Neural cell (in vitro differentiated cells): ENCODE measurements around the gene PTPRB. TPM values are rescaled to one million over a fixed set of nuclear protein-coding genes. Genes with fewer than 3 reads are reported as not detected.

Experiments
- H2AFZ ChIP-seq: fragments of 200-600, 300-800 bp; sonication (generic), shearing (Covaris generic); 2 replicates; pipeline ENCODE4 v1.6.0; 2014; ENCODE audit warnings: low read depth, mild to moderate bottlenecking, antibody characterized with exemption, low read length, moderate library complexity
- H3F3A ChIP-seq: fragments of 200-600 bp; shearing (Covaris generic); 2 replicates; pipeline ENCODE4 v1.6.1; 2016; ENCODE audit warnings: mild to moderate bottlenecking, moderate library complexity, mixed read lengths, antibody characterized with exemption, low read length; ENCODE audit not compliant: insufficient read depth, poor library complexity, severe bottlenecking
- H3K27ac ChIP-seq: fragments of 200-600, 300-800 bp; sonication (generic), shearing (Covaris generic); 2 replicates; pipeline ENCODE4 v1.5.1; 2014; ENCODE audit warnings: mild to moderate bottlenecking, low read length, moderate library complexity
- H3K27me3 ChIP-seq: fragments of 300-800, 200-600 bp; sonication (generic), shearing (Covaris generic); 2 replicates; pipeline ENCODE4 v1.6.0; 2014; ENCODE audit warnings: mild to moderate bottlenecking, low read depth, low read length, moderate library complexity; ENCODE audit not compliant: insufficient read depth
- H3K36me3 ChIP-seq: fragments of 300-800, 200-600 bp; sonication (generic), shearing (Covaris generic); 2 replicates; pipeline ENCODE4 v1.5.1; 2014; ENCODE audit warnings: mild to moderate bottlenecking, antibody characterized with exemption, low read length, moderate library complexity; ENCODE audit not compliant: insufficient read depth
- H3K4me2 ChIP-seq: fragments of 300-800, 200-600 bp; sonication (generic), shearing (Covaris generic); 2 replicates; pipeline ENCODE4 v1.6.0; 2014; ENCODE audit warnings: mild to moderate bottlenecking, low read length
- H3K4me3 ChIP-seq: fragments of 300-800, 200-600 bp; sonication (generic), shearing (Covaris generic); 2 replicates; pipeline ENCODE4 v1.5.1; 2014; ENCODE audit warnings: mild to moderate bottlenecking, low read length, moderate library complexity
- H3K79me2 ChIP-seq: fragments of 200-600 bp; shearing (Covaris generic); replicated peaks from 2 replicates; pipeline ENCODE4 v1.6.0; 2014; ENCODE audit warnings: mild to moderate bottlenecking, low read length, moderate library complexity; ENCODE audit not compliant: insufficient read depth
- H3K9ac ChIP-seq: fragments of 300-800, 200-600 bp; sonication (generic), shearing (Covaris generic); 2 replicates; pipeline ENCODE4 v1.6.1; 2016; ENCODE audit warnings: mild to moderate bottlenecking, low read length, mixed read lengths
- H3K9me2 ChIP-seq: fragments of 200-600 bp; shearing (Covaris generic); 2 replicates; pipeline ENCODE4 v1.6.1; 2016; ENCODE audit warnings: mild to moderate bottlenecking, low read length, mixed read lengths; ENCODE audit not compliant: insufficient read depth
- H3K9me3 ChIP-seq: fragments of 200-600, 300-800 bp; sonication (generic), shearing (Covaris generic); 2 replicates; pipeline ENCODE4 v1.6.1; 2016; ENCODE audit warnings: mild to moderate bottlenecking, mixed run types, low read length, moderate library complexity, mixed read lengths
- H4K20me1 ChIP-seq: fragments of 200-600 bp; shearing (Covaris generic); 2 replicates; pipeline ENCODE4 v1.6.1; 2016; ENCODE audit warnings: mild to moderate bottlenecking, mixed run types; ENCODE audit not compliant: insufficient read depth
- CTCF ChIP-seq: fragments of 450-650 bp; IDR thresholded peaks from 2 replicates; pipeline ENCODE4 v1.5.1; 2014; ENCODE audit warnings: antibody characterized with exemption, mild to moderate bottlenecking, moderate library complexity; ENCODE audit not compliant: poor library complexity, severe bottlenecking
- EP300 ChIP-seq: fragments of 450-650 bp; conservative IDR thresholded peaks from 2 replicates; pipeline ENCODE4 v1.6.1; 2014; ENCODE audit warnings: antibody characterized with exemption, mild to moderate bottlenecking, moderate library complexity; ENCODE audit not compliant: poor library complexity, severe bottlenecking
- EZH2 ChIP-seq: fragments of 200-600, 300-800 bp; shearing (Covaris generic), sonication (generic); IDR thresholded peaks from 2 replicates; pipeline ENCODE4 v1.6.1; 2014; ENCODE audit warnings: antibody characterized with exemption, low read length, borderline replicate concordance, mild to moderate bottlenecking; ENCODE audit not compliant: insufficient read depth, poor library complexity, severe bottlenecking
- MXI1 ChIP-seq: fragments of 450-650 bp; conservative IDR thresholded peaks from 2 replicates; pipeline ENCODE4 v1.6.1; 2014; ENCODE audit warnings: antibody characterized with exemption, mild to moderate bottlenecking; ENCODE audit not compliant: poor library complexity, severe bottlenecking
- POLR2AphosphoS5 ChIP-seq: IDR thresholded peaks from 2 replicates; pipeline ENCODE4 v1.6.1; 2012
- RAD21 ChIP-seq: fragments of 450-650 bp; conservative IDR thresholded peaks from 2 replicates; pipeline ENCODE4 v1.6.1; 2014; ENCODE audit warnings: antibody characterized with exemption, mild to moderate bottlenecking, moderate library complexity
- REST ChIP-seq: IDR thresholded peaks from 2 replicates; pipeline ENCODE4 v1.6.1; 2012; ENCODE audit warnings: borderline replicate concordance
- SMC3 ChIP-seq: fragments of 450-650 bp; conservative IDR thresholded peaks from 2 replicates; pipeline ENCODE4 v1.6.1; 2014; ENCODE audit warnings: antibody characterized with exemption, mild to moderate bottlenecking, moderate library complexity; ENCODE audit not compliant: poor library complexity
- TAF1 ChIP-seq: IDR thresholded peaks from 2 replicates; pipeline ENCODE4 v1.6.1; 2012; ENCODE audit warnings: low read depth
- polyA plus RNA-seq: library from polyadenylated mRNA; depleted of rRNA; stranded (reverse); fragments of >200 nt; gene quantifications from 2 replicates; pipeline ENCODE4 v1.2.3, GENCODE V29; 2014

Gene PTPRB
- polyA plus RNA-seq, 1 donor from 2014 or later, result 0.26 TPM

- Histone ChIP-seq H3K27me3 (no peaks in the 10 kb centered on the region), H3K27ac (no peak overlapping the region), H3K79me2 (no peaks in the 10 kb centered on the region), H3K36me3 (no peaks in the 10 kb centered on the region), H3F3A (no peaks in the 10 kb centered on the region), H4K20me1 (no peaks in the 10 kb centered on the region), H3K4me2 (no peak overlapping the region), H3K4me3 (no peak overlapping the region), H2AFZ (no peak overlapping the region), H3K9ac (no peak overlapping the region), H3K9me3 (no peaks in the 10 kb centered on the region), H3K9me2 (no peaks in the 10 kb centered on the region)
- no peak for TF ChIP-seq EP300
- TF ChIP-seq MXI1, result no peak
- no peak for TF ChIP-seq EZH2
- no peak for TF ChIP-seq TAF1
- TF ChIP-seq CTCF, result no peak
- TF ChIP-seq SMC3, result no peak
- TF ChIP-seq REST, result no peak
- TF ChIP-seq POLR2AphosphoS5, result no peak
- TF ChIP-seq RAD21, result no peak
These were observed 75.7 kb downstream of the PTPRB start for GRCh38 chr12:70561550-70561949.

GRCh38 chr12:70560671-70561070 is 76.6 kb downstream of the PTPRB start:
- H3K9me2 ChIP-seq, result no peaks in the 10 kb centered on the region
- H4K20me1 ChIP-seq, result no peaks in the 10 kb centered on the region
- no peak overlapping the region for H3K4me3 ChIP-seq
- no peak overlapping the region for H3K27ac ChIP-seq
- H3K36me3 ChIP-seq, result no peaks in the 10 kb centered on the region
- no peak overlapping the region for H3K9ac ChIP-seq
- TF ChIP-seq SMC3 (no peak), EZH2 (no peak), CTCF (no peak), RAD21 (no peak), EP300 (no peak), POLR2AphosphoS5 (no peak), TAF1 (no peak), MXI1 (no peak), REST (no peak)
- H3F3A ChIP-seq, result no peaks in the 10 kb centered on the region
- H3K27me3 ChIP-seq, result no peaks in the 10 kb centered on the region
- no peak overlapping the region for H3K4me2 ChIP-seq
- no peak overlapping the region for H2AFZ ChIP-seq
- no peaks in the 10 kb centered on the region for H3K9me3 ChIP-seq
- no peaks in the 10 kb centered on the region for H3K79me2 ChIP-seq
